ENCODE data around the gene IRF8.
"Not testable (repeated sequence)": the region's sequence is repeated elsewhere in the genome, so short reads cannot be mapped to it uniquely, and the experiment has no call there.

The IRF8 gene

DNA sequence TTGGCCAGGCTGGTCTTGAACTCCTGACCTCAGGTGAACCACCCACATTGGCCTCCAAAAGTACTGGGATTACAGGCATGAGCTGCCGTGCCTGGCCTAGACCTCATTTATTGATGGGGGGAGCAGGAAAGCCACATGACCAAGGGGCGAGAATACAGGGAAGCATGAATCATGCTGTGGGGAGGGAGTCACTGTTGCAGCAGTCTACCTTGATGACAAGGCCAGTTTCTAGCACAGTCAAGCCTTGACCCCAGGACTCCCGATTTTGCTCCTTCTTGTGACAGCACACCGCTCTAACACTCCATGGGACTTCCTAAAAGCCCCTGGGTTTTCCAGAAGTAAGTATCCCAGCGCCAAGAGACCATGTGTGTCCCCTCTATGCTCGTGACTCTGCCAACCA lies 42.9 kb upstream of the IRF8 start:
- no peak overlapping the region for H3K4me3 ChIP-seq (ENCODE audit: low read length)
- no peaks in the 10 kb centered on the region for H3K36me3 ChIP-seq (replicated peaks; ENCODE audit: low read depth, low read length)
- peak overlapping the region; percentile 19; the same call in 1 of the 2 replicates for H3K4me2 ChIP-seq (ENCODE audit: low read length)
- H3K27ac ChIP-seq (ENCODE audit: low read length): no peak overlapping the region
- H3K9ac ChIP-seq (ENCODE audit: low read length): no peak overlapping the region
- 0 out of 2 replicates have a peak, but pooled peaks cover 5% of the 10 kb centered on the region for H3K9me3 ChIP-seq (ENCODE audit: insufficient read depth, low read length)
- no peak for TF ChIP-seq EZH2phosphoT487 (IDR thresholded peaks at IDR 0.05; ENCODE audit: low read depth)
- no peak overlapping the region for H2AFZ ChIP-seq (ENCODE audit: low read depth, low read length)
- 0 out of 2 replicates have a peak, but pooled peaks cover 6% of the 10 kb centered on the region for H3K27me3 ChIP-seq (ENCODE audit: low read depth, low read length)
- H3K4me1 ChIP-seq (ENCODE audit: low read length): peaks cover 73% of the 10 kb centered on the region
- no peaks in the 10 kb centered on the region for H3K79me2 ChIP-seq (ENCODE audit: low read length)
- H4K20me1 ChIP-seq (ENCODE audit: insufficient read depth, low read length): no peaks in the 10 kb centered on the region

DNA sequence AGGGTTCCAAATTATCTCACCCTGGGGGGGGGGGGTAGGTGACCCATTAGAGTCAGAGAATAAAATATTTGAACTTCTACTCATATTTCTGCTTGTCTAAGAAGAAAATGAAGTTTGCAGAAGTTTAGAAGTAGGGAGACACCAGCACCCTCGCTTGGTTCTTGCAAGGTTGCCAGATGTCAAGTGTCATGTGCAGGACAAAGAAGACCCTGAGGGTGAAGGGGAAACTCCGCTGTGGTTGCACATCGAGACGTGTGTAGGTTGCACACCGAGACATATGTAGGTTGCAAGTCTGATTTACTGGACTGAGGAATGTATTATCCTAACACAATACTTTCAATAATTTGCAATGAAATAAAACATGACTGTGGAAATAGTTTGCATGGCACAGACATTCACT lies 42.4 kb upstream of the IRF8 start:
- Histone ChIP-seq H3K36me3 (replicated peaks; ENCODE audit: low read depth, low read length) (no peaks in the 10 kb centered on the region), H3K27ac (ENCODE audit: low read length) (no peak overlapping the region), H3K27me3 (ENCODE audit: low read depth, low read length) (0 out of 2 replicates have a peak, but pooled peaks cover 6% of the 10 kb centered on the region), H4K20me1 (ENCODE audit: insufficient read depth, low read length) (no peaks in the 10 kb centered on the region), H3K4me3 (ENCODE audit: low read length) (no peak overlapping the region), H3K9me3 (ENCODE audit: insufficient read depth, low read length) (0 out of 2 replicates have a peak, but pooled peaks cover 5% of the 10 kb centered on the region), H2AFZ (ENCODE audit: low read depth, low read length) (no peak overlapping the region), H3K4me2 (ENCODE audit: low read length) (peak overlapping the region; percentile 19; the same call in 1 of the 2 replicates), H3K79me2 (ENCODE audit: low read length) (no peaks in the 10 kb centered on the region), H3K9ac (ENCODE audit: low read length) (no peak overlapping the region), H3K4me1 (ENCODE audit: low read length) (peaks cover 70% of the 10 kb centered on the region)
- no peak for TF ChIP-seq EZH2phosphoT487 (IDR thresholded peaks at IDR 0.05; ENCODE audit: low read depth)
- no peak for TF ChIP-seq CTCF (IDR thresholded peaks at IDR 0.05; ENCODE audit: low read depth, low read length)

DNA sequence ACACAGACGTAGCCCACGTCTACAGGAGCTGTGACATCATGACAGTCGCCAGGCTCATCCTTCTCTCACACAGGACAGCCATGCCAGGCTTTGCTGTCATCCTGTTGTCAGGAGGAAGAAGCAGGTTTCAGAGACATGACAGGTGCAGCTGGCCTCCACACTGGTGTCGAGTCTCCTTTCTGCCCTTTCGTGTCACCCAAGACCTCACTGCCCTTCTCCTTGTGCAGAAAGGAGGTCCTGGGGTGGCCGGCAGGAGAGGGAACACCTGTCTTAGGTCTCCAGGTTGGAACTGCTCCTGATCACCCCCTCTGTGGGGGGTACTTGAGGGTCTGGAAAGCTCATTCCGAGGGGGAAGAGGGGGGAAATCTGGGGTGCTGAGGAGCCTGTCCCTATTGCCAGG lies 41.6 kb upstream of the IRF8 start:
- TF ChIP-seq CTCF (IDR thresholded peaks at IDR 0.05; ENCODE audit: low read depth, low read length) (no peak), EZH2phosphoT487 (IDR thresholded peaks at IDR 0.05; ENCODE audit: low read depth) (no peak)
- Histone ChIP-seq H3K4me1 (ENCODE audit: low read length) (peaks cover 66% of the 10 kb centered on the region), H3K4me3 (ENCODE audit: low read length) (no peak overlapping the region), H3K79me2 (ENCODE audit: low read length) (no peaks in the 10 kb centered on the region), H3K36me3 (replicated peaks; ENCODE audit: low read depth, low read length) (no peaks in the 10 kb centered on the region), H2AFZ (ENCODE audit: low read depth, low read length) (no peak overlapping the region), H3K27ac (ENCODE audit: low read length) (no peak overlapping the region), H3K9me3 (ENCODE audit: insufficient read depth, low read length) (0 out of 2 replicates have a peak, but pooled peaks cover 5% of the 10 kb centered on the region), H3K9ac (ENCODE audit: low read length) (no peak overlapping the region), H4K20me1 (ENCODE audit: insufficient read depth, low read length) (no peaks in the 10 kb centered on the region), H3K4me2 (ENCODE audit: low read length) (peak overlapping the region; percentile 19; the same call in 1 of the 2 replicates), H3K27me3 (ENCODE audit: low read depth, low read length) (0 out of 2 replicates have a peak, but pooled peaks cover 6% of the 10 kb centered on the region)

DNA sequence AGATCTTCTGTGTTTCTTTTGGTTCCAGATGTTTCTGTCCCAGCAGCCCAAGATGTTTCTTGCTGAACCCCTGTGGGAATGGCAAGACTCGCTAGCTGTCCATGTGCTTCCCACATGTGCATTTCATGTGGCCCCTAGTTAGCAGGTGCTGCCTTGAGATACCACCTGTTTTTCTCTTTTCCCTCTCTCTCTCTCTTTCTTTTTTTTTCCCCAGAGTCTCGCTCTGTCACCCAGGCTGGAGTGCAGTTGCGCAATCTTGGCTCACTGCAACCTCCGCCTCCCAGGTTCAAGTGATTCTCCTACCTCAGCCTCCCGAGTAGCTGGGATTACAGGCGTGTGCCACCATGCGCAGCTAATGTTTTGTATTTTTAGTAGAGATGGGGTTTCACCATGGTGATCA lies 40.4 kb upstream of the IRF8 start:
- not testable (repeated sequence) for H3K9ac ChIP-seq (ENCODE audit: low read length); H3K4me2 ChIP-seq (ENCODE audit: low read length); H3K27me3 ChIP-seq (ENCODE audit: low read depth, low read length); H4K20me1 ChIP-seq (ENCODE audit: insufficient read depth, low read length); H3K27ac ChIP-seq (ENCODE audit: low read length); H3K4me3 ChIP-seq (ENCODE audit: low read length); H3K9me3 ChIP-seq (ENCODE audit: insufficient read depth, low read length); H2AFZ ChIP-seq (ENCODE audit: low read depth, low read length); H3K36me3 ChIP-seq (replicated peaks; ENCODE audit: low read depth, low read length); H3K79me2 ChIP-seq (ENCODE audit: low read length)
- H3K4me1 ChIP-seq (ENCODE audit: low read length): peaks cover 63% of the 10 kb centered on the region

GRCh38 chr16:85858984-85859817 lies 39.8 kb upstream of the IRF8 start:
- TF ChIP-seq EZH2phosphoT487 (IDR thresholded peaks at IDR 0.05; ENCODE audit: low read depth) (no peak), CTCF (IDR thresholded peaks at IDR 0.05; ENCODE audit: low read depth, low read length) (no peak)
- 0 out of 2 replicates have a peak, but pooled peaks cover 6% of the 10 kb centered on the region for H3K27me3 ChIP-seq (ENCODE audit: low read depth, low read length)

More at GRCh38 chr16:85858984-85859817, 39.8 kb upstream of the IRF8 start:
- Histone ChIP-seq H3K79me2 (ENCODE audit: low read length) (no peaks in the 10 kb centered on the region), H3K4me3 (ENCODE audit: low read length) (peak overlapping the region; percentile 31; the same call in 1 of the 2 replicates), H4K20me1 (ENCODE audit: insufficient read depth, low read length) (no peaks in the 10 kb centered on the region), H3K4me1 (ENCODE audit: low read length) (peaks cover 56% of the 10 kb centered on the region), H3K9me3 (ENCODE audit: insufficient read depth, low read length) (0 out of 2 replicates have a peak, but pooled peaks cover 5% of the 10 kb centered on the region), H3K27ac (ENCODE audit: low read length) (peak overlapping the region; percentile 52; the same call in 1 of the 2 replicates), H2AFZ (ENCODE audit: low read depth, low read length) (no peak overlapping the region; the same call in 1 of the 2 replicates), H3K9ac (ENCODE audit: low read length) (peak overlapping the region; percentile 46; the same call in 1 of the 2 replicates), H3K4me2 (ENCODE audit: low read length) (peak overlapping the region; percentile 69), H3K36me3 (replicated peaks; ENCODE audit: low read depth, low read length) (no peaks in the 10 kb centered on the region)

Measured in OCI-LY3 (cell line).